Karpas-422 (cell line): Measurements from ENCODE around the gene CTU2. TPM values are rescaled to one million over a fixed set of nuclear protein-coding genes. Genes with fewer than 3 reads are reported as not detected.

Experiments
- DNase-seq: peaks from one replicate; pipeline ENCODE4 v3.0.0-alpha.2; 2015
- H2AFZ ChIP-seq: fragments of 200-600 bp; sonication (generic); 2 replicates; pipeline ENCODE4 v1.6.1; 2014; ENCODE audit warnings: antibody characterized with exemption, low read length, mixed read lengths
- H3K27ac ChIP-seq: fragments of 200-600 bp; sonication (generic); 2 replicates; pipeline ENCODE4 v1.5.1; 2014; ENCODE audit warnings: mild to moderate bottlenecking, low read length, moderate library complexity
- H3K27me3 ChIP-seq: fragments of 200-600 bp; sonication (generic); 2 replicates; pipeline ENCODE4 v1.6.1; 2014; ENCODE audit warnings: low read length, mixed read lengths
- H3K36me3 ChIP-seq: fragments of 200-600 bp; sonication (generic); 2 replicates; pipeline ENCODE4 v1.6.1; 2014; ENCODE audit warnings: low read length, mixed read lengths; ENCODE audit not compliant: insufficient read depth
- H3K4me1 ChIP-seq: fragments of 200-600 bp; sonication (generic); 2 replicates; pipeline ENCODE4 v1.6.1; 2014; ENCODE audit warnings: mild to moderate bottlenecking, low read length, mixed read lengths
- H3K4me2 ChIP-seq: fragments of 200-600 bp; sonication (generic); 2 replicates; pipeline ENCODE4 v1.6.1; 2014; ENCODE audit warnings: low read length, low read depth, mild to moderate bottlenecking; ENCODE audit not compliant: poor library complexity, severe bottlenecking
- H3K4me3 ChIP-seq: fragments of 200-600 bp; sonication (generic); 2 replicates; pipeline ENCODE4 v1.5.1; 2014; ENCODE audit warnings: mild to moderate bottlenecking, antibody characterized with exemption, low read length, mixed read lengths
- H3K79me2 ChIP-seq: fragments of 200-600 bp; sonication (generic); 2 replicates; pipeline ENCODE4 v1.6.1; 2014; ENCODE audit warnings: mild to moderate bottlenecking, low read length, mixed read lengths
- H3K9ac ChIP-seq: fragments of 200-600 bp; sonication (generic); 2 replicates; pipeline ENCODE4 v1.6.0; 2014; ENCODE audit warnings: low read length
- H3K9me2 ChIP-seq: fragments of 200-600 bp; sonication (generic), shearing (Covaris generic); replicated peaks from 2 replicates; pipeline ENCODE4 v1.6.0; 2014; ENCODE audit warnings: mild to moderate bottlenecking, low read length, moderate library complexity; ENCODE audit not compliant: insufficient read depth
- H3K9me3 ChIP-seq: fragments of 300-700, 200-600 bp; sonication (generic); 2 replicates; pipeline ENCODE4 v1.6.1; 2014; ENCODE audit warnings: low read length, mixed read lengths
- H4K20me1 ChIP-seq: fragments of 200-600 bp; sonication (generic); 2 replicates; pipeline ENCODE4 v1.6.1; 2014; ENCODE audit warnings: mild to moderate bottlenecking, antibody characterized with exemption, low read length, low read depth; ENCODE audit not compliant: insufficient read depth
- total RNA-seq: library from RNA; depleted of rRNA; stranded (reverse); fragments of >200 nt; shearing (Covaris generic); gene quantifications from 2 replicates; pipeline ENCODE4 v1.2.3, GENCODE V29; 2014; ENCODE audit warnings: low replicate concordance

Gene CTU2
- total RNA-seq, 1 experiment from 2014 or later, result 11.3 TPM

DNA sequence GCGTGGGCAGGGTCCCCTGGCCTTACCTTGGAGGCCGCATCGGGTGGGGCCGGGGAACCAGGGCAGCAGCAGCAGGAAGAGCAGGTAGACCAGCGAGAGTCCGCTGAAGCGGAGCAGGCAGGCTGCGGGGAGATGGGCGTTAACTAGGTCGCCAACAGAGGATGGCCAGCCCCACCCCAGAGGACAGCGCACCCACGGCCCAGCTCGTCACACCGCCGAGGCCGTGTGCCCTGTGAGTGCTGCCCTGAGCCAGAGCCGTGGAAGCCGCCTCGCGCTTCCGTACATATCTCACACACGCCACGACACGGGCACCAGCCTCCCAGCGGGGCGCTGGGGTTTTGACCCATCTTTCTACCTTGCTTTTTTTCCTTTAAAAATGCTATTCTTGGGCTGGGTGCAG is 43.1 kb downstream of the CTU2 start:
- H3K9ac ChIP-seq, result no peak overlapping the region
- H2AFZ ChIP-seq, result no peak overlapping the region
- no peak overlapping the region for H3K4me2 ChIP-seq
- no peak for DNase-seq
- H3K27ac ChIP-seq, result no peak overlapping the region
- no peaks in the 10 kb centered on the region for H4K20me1 ChIP-seq
- H3K36me3 ChIP-seq, result no peaks in the 10 kb centered on the region
- H3K27me3 ChIP-seq, result no peaks in the 10 kb centered on the region
- no peaks in the 10 kb centered on the region for H3K9me3 ChIP-seq
- no peak overlapping the region for H3K4me3 ChIP-seq
- H3K9me2 ChIP-seq, result no peaks in the 10 kb centered on the region
- no peaks in the 10 kb centered on the region for H3K79me2 ChIP-seq
- H3K4me1 ChIP-seq, result peaks cover 17% of the 10 kb centered on the region

DNA sequence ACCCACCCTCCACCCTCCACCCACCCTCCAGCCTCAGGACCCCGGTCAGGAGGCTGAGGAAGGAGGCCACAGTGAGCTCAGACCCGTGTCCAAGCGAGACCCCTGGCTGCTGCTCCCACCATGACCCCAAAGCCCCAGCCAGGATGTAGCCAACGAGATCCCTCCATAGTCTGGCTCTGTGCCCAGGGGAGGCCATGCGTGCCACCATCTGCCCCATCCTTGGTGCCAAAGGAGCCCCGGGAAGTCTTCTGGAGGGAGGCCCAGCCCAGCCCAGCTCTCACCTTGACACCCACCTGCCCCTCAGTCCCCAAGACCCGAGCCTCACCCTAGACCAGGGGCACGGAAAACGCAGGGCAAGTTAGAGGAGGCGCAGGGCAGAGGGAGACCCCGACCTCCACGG is 44.6 kb downstream of the CTU2 start:
- Histone ChIP-seq H3K4me3 (no peak overlapping the region), H3K27ac (no peak overlapping the region), H3K9ac (no peak overlapping the region), H3K9me3 (no peaks in the 10 kb centered on the region), H3K79me2 (no peaks in the 10 kb centered on the region), H3K9me2 (no peaks in the 10 kb centered on the region), H3K4me2 (no peak overlapping the region), H4K20me1 (no peaks in the 10 kb centered on the region), H3K27me3 (no peaks in the 10 kb centered on the region), H3K4me1 (peaks cover 4% of the 10 kb centered on the region), H3K36me3 (no peaks in the 10 kb centered on the region), H2AFZ (no peak overlapping the region)
- DNase-seq, result no peak

DNA sequence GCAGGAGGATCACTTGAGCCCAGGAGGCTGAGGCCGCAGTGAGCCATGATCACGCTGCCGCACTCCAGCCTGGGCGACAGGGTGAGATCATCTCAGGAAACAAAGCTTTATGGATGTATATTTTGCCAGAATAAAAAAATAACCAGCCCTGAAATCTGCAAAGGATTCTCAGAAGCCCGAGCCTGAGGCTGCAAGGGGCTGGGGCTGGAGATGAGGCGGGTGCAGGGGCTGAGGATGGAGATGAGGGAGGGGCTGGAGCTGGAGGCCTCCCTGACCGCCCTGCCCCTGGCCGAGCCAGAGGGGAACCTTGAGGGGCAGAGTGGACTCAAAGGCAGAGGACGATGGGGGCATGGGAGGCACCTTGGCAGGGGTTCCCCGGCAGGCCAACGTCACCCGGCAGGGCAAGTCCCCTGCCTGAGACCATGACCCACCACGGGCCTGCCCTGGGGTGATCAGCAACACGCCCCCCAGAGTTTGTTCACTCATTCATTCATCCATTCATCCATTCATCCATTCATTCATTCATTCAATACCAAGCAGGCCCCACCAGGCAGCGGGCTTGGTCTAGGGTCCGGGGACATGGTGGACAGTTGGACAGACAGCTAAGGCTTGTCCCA is 46.2 kb downstream of the CTU2 start:
- Histone ChIP-seq H3K79me2 (no peaks in the 10 kb centered on the region), H3K27ac (no peak overlapping the region), H3K9ac (no peak overlapping the region), H3K9me2 (no peaks in the 10 kb centered on the region), H2AFZ (no peak overlapping the region), H3K4me1 (no peaks in the 10 kb centered on the region), H3K36me3 (no peaks in the 10 kb centered on the region), H3K4me2 (no peak overlapping the region), H3K9me3 (no peaks in the 10 kb centered on the region), H3K4me3 (no peak overlapping the region), H4K20me1 (no peaks in the 10 kb centered on the region), H3K27me3 (no peaks in the 10 kb centered on the region)
- no peak for DNase-seq

DNA sequence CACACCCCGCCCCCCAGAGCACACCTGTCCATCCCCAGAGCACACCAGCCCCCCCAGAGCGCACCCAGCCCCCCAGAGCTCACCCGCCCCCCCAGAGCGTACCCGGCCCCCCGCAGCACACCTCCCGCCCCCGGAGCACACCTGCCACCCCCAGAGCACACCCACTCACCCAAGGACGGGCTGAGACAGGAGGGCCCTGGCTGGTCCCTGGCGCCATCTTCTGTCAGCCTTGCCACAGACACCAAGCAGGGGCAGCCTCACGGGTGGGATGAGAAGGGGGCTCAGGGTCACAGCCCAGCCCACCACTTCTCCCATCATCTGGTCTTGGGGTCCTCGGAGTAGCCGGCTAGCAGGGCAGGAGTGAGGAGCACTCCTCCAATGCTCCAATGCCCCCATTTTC is 46.9 kb downstream of the CTU2 start:
- H3K4me3 ChIP-seq, result no peak overlapping the region
- no peak overlapping the region for H2AFZ ChIP-seq
- H3K36me3 ChIP-seq, result no peaks in the 10 kb centered on the region
- no peak overlapping the region for H3K9ac ChIP-seq
- no peaks in the 10 kb centered on the region for H3K9me2 ChIP-seq
- no peaks in the 10 kb centered on the region for H3K79me2 ChIP-seq
- H3K27ac ChIP-seq, result no peak overlapping the region
- no peaks in the 10 kb centered on the region for H3K9me3 ChIP-seq
- DNase-seq, result no peak
- H3K4me1 ChIP-seq, result no peaks in the 10 kb centered on the region
- H3K4me2 ChIP-seq, result no peak overlapping the region
- no peaks in the 10 kb centered on the region for H3K27me3 ChIP-seq
- H4K20me1 ChIP-seq, result no peaks in the 10 kb centered on the region

DNA sequence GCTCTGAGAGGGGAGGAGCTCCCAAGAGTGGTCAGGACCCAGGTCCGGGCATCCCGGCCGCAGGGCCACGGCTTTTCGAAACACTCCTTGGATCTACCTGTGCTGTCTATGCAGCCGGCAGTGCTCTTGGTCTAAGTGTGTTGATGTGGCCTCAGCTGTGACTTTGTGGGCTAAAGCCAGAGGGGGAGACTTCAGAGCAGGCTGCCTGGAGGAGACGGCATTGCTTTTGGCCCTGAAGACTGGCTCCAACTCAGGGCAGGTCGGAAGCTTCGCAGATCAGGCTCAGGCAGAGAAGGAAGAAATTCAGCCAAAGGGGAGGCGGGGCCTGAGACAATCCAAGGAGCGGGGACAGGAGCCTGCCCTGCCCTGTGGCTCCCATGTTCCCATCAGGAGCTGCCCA is 47.3 kb downstream of the CTU2 start:
- Histone ChIP-seq H3K9me3 (no peaks in the 10 kb centered on the region), H4K20me1 (no peaks in the 10 kb centered on the region), H3K9ac (no peak overlapping the region), H3K27me3 (no peaks in the 10 kb centered on the region), H3K4me3 (no peak overlapping the region), H3K36me3 (no peaks in the 10 kb centered on the region), H3K79me2 (no peaks in the 10 kb centered on the region), H3K4me2 (no peak overlapping the region), H2AFZ (no peak overlapping the region), H3K9me2 (no peaks in the 10 kb centered on the region), H3K4me1 (no peaks in the 10 kb centered on the region), H3K27ac (no peak overlapping the region)
- DNase-seq, result no peak

DNA sequence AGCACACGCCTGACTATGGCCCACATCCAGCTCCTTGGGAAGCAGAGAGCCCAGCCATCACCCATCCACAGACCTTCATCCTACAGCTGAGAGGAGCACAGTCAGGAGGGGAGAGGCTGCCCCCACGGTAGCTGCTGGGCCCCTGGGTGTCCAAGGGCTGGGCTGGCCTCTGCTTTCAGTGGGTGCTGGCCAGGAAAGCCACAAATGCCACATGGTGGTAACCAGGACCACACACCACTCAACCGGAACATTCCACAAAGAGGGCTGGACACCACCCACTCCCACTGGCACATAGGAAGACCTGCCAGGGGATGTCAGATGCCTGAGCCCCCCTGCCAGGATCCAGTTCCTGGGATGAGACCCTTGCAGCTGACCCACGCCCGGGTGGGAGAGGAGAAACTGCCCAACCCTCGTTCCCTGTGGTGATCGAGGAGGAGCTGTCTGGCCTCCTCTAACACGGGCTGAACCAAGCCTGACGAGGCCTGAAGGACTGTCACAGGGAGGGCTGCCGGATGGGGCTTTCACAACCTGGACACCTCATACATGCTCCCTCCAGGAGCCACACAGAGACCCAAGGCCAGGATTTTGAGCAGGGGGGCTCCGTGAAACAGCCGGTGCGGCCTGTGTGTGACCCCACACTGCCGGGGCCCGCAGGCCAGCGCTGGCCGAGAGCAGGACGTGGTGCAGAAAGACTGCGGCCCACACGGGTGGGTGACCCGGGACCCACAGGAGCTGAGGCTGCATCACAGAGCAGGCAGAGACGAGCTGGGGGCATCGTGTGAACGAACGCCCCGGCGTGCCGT is 48.0 kb downstream of the CTU2 start:
- Histone ChIP-seq H3K4me3 (no peak overlapping the region), H3K4me1 (0 out of 2 replicates have a peak, but pooled peaks cover 2% of the 10 kb centered on the region), H2AFZ (no peak overlapping the region), H3K27ac (no peak overlapping the region), H3K36me3 (no peaks in the 10 kb centered on the region), H4K20me1 (no peaks in the 10 kb centered on the region), H3K9ac (no peak overlapping the region), H3K27me3 (no peaks in the 10 kb centered on the region), H3K4me2 (no peak overlapping the region), H3K79me2 (no peaks in the 10 kb centered on the region), H3K9me3 (no peaks in the 10 kb centered on the region), H3K9me2 (no peaks in the 10 kb centered on the region)
- no peak for DNase-seq

DNA sequence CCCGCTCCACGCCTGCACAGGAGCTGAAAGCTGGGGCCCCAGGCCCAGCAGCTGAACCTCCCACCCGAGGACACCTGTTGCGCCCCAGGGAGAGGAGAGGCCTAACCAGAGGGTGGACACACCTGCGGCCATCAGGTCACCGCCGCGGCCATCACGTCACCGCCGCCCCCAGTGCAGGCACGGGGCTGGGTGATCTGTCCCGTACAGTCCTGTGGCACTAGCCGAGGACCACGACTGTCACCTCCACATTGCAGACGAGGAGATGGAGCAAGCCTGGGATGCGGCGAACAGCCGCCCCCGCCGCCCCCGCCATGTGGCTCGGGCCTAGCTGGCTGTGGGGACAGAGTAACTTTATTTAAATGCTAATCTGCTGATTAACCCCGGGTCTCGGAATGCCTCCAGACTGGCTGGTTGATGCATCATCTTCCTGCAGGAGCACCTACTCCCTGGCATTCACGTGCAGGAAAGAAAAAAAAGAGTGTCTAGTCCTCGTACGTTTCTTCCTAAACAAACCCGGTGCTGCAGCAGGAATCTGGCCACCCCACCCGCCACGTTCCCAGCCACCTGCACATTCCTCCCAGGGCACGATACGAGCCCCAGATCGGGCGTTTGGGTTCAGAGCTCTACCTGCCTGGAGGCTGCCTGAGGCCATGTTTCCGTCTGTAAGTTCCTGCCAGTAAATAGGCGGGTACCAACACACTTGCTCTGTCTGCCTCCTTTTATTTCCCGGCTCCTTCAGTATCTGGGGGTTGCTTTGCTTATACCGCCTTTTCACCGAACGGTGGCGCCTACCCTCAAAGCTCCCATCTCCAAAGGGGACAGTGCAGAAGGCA is 48.8 kb downstream of the CTU2 start:
- Histone ChIP-seq H3K27me3 (no peaks in the 10 kb centered on the region), H3K9me3 (no peaks in the 10 kb centered on the region), H2AFZ (no peak overlapping the region), H3K79me2 (no peaks in the 10 kb centered on the region), H3K4me3 (no peak overlapping the region), H4K20me1 (no peaks in the 10 kb centered on the region), H3K36me3 (no peaks in the 10 kb centered on the region), H3K9ac (no peak overlapping the region), H3K9me2 (no peaks in the 10 kb centered on the region), H3K4me1 (0 out of 2 replicates have a peak, but pooled peaks cover 5% of the 10 kb centered on the region), H3K27ac (no peak overlapping the region), H3K4me2 (no peak overlapping the region)
- peak; percentile 72 for DNase-seq
